ENCODE measurements around the gene CD38. TPM values are rescaled to one million over a fixed set of nuclear protein-coding genes. Genes with fewer than 3 reads are reported as not detected.

Gene CD38
- total RNA-seq, 1 experiment from 2014 or later = 0.17 TPM

DNA sequence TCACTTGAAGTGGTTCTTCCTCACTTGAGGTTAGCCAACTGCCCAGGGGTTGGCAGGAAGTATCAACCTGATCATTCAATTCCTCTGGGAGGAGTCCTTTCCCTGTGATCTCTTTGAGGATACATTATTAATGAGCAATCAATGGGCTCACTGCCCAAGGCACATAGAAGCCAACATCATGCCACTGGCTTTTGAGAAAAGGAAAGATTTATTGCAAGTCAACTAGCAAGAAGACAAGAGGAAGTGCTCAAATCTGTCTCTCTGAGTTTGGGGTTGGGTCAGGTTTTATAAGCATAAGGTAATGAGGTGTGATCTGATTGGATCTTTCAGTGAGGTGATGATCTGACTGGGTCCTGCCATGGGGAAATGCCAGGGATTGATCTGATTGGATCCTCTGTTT, 120.8 kb downstream of the CD38 start (continued):
- TF ChIP-seq CDX4 (CRISPR knock-in tag; IDR thresholded peaks at IDR 0.05; ENCODE audit: borderline replicate concordance) (no peak), E2F1 (CRISPR knock-in tag; IDR thresholded peaks at IDR 0.05) (no peak), RORB (CRISPR knock-in tag; IDR thresholded peaks at IDR 0.05) (no peak), CTCF (IDR thresholded peaks at IDR 0.05) (no peak), ZNF423 (CRISPR knock-in tag; IDR thresholded peaks at IDR 0.05) (no peak), NFE2L1 (CRISPR knock-in tag; IDR thresholded peaks at IDR 0.05) (no peak), FOXJ3 (CRISPR knock-in tag; IDR thresholded peaks at IDR 0.05; ENCODE audit: borderline replicate concordance) (no peak), EMX1 (CRISPR knock-in tag; IDR thresholded peaks at IDR 0.05) (no peak), ZNF416 (CRISPR knock-in tag; IDR thresholded peaks at IDR 0.05) (no peak), ZNF425 (CRISPR knock-in tag; conservative IDR thresholded peaks at IDR 0.05) (no peak)
- TF ChIP-seq, protein P1, sequence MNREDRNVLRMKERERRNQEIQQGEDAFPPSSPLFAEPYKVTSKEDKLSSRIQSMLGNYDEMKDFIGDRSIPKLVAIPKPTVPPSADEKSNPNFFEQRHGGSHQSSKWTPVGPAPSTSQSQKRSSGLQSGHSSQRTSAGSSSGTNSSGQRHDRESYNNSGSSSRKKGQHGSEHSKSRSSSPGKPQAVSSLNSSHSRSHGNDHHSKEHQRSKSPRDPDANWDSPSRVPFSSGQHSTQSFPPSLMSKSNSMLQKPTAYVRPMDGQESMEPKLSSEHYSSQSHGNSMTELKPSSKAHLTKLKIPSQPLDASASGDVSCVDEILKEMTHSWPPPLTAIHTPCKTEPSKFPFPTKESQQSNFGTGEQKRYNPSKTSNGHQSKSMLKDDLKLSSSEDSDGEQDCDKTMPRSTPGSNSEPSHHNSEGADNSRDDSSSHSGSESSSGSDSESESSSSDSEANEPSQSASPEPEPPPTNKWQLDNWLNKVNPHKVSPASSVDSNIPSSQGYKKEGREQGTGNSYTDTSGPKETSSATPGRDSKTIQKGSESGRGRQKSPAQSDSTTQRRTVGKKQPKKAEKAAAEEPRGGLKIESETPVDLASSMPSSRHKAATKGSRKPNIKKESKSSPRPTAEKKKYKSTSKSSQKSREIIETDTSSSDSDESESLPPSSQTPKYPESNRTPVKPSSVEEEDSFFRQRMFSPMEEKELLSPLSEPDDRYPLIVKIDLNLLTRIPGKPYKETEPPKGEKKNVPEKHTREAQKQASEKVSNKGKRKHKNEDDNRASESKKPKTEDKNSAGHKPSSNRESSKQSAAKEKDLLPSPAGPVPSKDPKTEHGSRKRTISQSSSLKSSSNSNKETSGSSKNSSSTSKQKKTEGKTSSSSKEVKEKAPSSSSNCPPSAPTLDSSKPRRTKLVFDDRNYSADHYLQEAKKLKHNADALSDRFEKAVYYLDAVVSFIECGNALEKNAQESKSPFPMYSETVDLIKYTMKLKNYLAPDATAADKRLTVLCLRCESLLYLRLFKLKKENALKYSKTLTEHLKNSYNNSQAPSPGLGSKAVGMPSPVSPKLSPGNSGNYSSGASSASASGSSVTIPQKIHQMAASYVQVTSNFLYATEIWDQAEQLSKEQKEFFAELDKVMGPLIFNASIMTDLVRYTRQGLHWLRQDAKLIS (CRISPR knock-in tag; IDR thresholded peaks at IDR 0.05; ENCODE audit: borderline replicate concordance) = no peak

DNA sequence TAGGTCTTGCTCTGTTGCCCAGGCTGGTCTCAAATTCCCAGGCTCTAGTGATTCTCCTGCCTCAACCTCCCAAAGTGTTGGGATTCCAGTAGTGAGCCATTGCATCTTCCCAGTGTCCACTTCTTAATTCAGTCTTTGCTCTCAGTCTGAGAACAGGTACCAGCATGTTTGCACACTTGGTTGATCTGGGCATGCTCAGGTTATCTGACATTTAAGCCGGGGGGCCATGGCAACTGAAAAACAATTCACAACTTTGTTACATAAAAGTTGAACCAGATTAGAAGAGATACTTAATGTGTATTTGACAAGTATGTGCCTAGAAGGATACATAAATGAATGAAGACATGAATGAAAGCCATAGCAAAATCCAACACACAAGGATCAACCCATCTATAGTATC, 121.4 kb downstream of the CD38 start:
- TF ChIP-seq, protein P2, sequence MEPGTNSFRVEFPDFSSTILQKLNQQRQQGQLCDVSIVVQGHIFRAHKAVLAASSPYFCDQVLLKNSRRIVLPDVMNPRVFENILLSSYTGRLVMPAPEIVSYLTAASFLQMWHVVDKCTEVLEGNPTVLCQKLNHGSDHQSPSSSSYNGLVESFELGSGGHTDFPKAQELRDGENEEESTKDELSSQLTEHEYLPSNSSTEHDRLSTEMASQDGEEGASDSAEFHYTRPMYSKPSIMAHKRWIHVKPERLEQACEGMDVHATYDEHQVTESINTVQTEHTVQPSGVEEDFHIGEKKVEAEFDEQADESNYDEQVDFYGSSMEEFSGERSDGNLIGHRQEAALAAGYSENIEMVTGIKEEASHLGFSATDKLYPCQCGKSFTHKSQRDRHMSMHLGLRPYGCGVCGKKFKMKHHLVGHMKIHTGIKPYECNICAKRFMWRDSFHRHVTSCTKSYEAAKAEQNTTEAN (CRISPR knock-in tag; IDR thresholded peaks at IDR 0.05) = no peak
- no peaks in the 10 kb centered on the region for H3K4me1 Mint-ChIP-seq
- H3K4me3 Mint-ChIP-seq = no peak overlapping the region
- H3K27me3 Mint-ChIP-seq (ENCODE audit: low read depth) = no peaks in the 10 kb centered on the region; the same call in 1 of the 2 replicates
- ChIA-PET POLR2A (no interaction called here), CTCF (no interaction called here)
- DNase-seq (ENCODE audit: low spot score) = no peak
- peaks cover 26% of the 10 kb centered on the region for H3K9me3 Mint-ChIP-seq
- no peak overlapping the region for H3K27ac Mint-ChIP-seq
- H3K36me3 Mint-ChIP-seq = peaks cover 2% of the 10 kb centered on the region
- ATAC-seq = no peak

DNA sequence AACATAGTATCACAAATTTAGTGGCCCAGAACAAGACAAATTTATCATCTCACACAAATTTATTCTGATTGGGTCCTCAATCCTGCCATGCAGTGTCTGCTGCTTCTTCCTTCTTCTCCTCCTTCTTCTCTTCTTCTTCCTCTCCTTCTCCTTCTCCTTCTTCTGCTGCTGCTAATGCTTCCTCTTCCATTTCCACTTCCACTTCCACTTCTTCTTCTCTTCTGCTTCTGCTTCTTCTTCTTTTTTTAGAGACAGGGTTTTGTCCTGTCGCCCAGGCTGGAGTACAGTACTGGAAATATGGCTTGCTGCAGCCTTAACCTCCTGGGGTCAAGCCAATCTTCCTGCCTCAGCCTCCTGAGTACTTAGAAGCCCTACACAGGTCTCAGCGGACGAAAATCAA, 122.9 kb downstream of the CD38 start:
- H3K36me3 Mint-ChIP-seq = peaks cover 3% of the 10 kb centered on the region
- peaks cover 34% of the 10 kb centered on the region for H3K9me3 Mint-ChIP-seq
- DNase-seq (ENCODE audit: low spot score) (no peak), ATAC-seq (no peak)
- no peaks in the 10 kb centered on the region; the same call in 1 of the 2 replicates for H3K27me3 Mint-ChIP-seq (ENCODE audit: low read depth)
- no peak overlapping the region for H3K27ac Mint-ChIP-seq
- no peaks in the 10 kb centered on the region for H3K4me1 Mint-ChIP-seq
- no peak overlapping the region for H3K4me3 Mint-ChIP-seq
- POLR2A ChIA-PET = no interaction called here
- CTCF ChIA-PET = no interaction called here
- TF ChIP-seq, protein P3, sequence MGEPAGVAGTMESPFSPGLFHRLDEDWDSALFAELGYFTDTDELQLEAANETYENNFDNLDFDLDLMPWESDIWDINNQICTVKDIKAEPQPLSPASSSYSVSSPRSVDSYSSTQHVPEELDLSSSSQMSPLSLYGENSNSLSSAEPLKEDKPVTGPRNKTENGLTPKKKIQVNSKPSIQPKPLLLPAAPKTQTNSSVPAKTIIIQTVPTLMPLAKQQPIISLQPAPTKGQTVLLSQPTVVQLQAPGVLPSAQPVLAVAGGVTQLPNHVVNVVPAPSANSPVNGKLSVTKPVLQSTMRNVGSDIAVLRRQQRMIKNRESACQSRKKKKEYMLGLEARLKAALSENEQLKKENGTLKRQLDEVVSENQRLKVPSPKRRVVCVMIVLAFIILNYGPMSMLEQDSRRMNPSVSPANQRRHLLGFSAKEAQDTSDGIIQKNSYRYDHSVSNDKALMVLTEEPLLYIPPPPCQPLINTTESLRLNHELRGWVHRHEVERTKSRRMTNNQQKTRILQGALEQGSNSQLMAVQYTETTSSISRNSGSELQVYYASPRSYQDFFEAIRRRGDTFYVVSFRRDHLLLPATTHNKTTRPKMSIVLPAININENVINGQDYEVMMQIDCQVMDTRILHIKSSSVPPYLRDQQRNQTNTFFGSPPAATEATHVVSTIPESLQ (CRISPR knock-in tag; IDR thresholded peaks at IDR 0.05) = no peak
- no peak for TF ChIP-seq GTF2I (CRISPR knock-in tag; conservative IDR thresholded peaks at IDR 0.05)
- TF ChIP-seq ATF1 (CRISPR knock-in tag; IDR thresholded peaks at IDR 0.05) = no peak
- TF ChIP-seq SMAD4 (CRISPR knock-in tag; IDR thresholded peaks at IDR 0.05) = no peak
- no peak for TF ChIP-seq FOXP4 (CRISPR knock-in tag; IDR thresholded peaks at IDR 0.05)
- no peak for TF ChIP-seq KAT7 (CRISPR knock-in tag; IDR thresholded peaks at IDR 0.05; ENCODE audit: borderline replicate concordance)
- no peak for TF ChIP-seq NR2C2 (CRISPR knock-in tag; IDR thresholded peaks at IDR 0.05)

Data from WTC11 (cell line).